Measurements from ENCODE around the gene SIX3.

The SIX3 gene

GRCh38 chr2:44941551-44942234 is at the start of gene SIX3:
Gene SIX3, plus strand, starts transcription at chr2:44941702. Its CDS starts 403 bp downstream, at chr2:44942105.
- DNase-seq (ENCODE audit: low read depth, low spot score) = no peak

DNA sequence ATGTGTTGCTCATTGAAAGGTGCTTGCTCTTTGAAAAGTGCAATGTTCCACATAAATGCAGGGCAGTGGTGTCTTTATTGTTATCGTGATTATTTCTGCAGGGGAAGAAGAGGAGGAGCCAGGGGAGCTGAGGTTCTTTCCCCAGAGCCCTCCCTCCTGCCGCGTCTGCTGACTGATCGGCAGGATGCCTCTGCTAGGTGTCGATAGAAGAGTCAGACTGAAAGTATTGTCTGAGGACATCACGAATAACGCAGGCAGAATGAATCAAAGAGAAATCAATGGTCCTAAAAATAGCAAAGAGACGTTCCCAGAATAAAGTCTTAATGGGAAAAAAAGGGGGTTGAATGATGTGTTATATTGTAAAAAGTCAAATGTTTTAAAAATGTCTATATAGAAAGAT is 47.4 kb upstream of the SIX3 start:
- no peak for DNase-seq (ENCODE audit: low read depth, low spot score)

DNA sequence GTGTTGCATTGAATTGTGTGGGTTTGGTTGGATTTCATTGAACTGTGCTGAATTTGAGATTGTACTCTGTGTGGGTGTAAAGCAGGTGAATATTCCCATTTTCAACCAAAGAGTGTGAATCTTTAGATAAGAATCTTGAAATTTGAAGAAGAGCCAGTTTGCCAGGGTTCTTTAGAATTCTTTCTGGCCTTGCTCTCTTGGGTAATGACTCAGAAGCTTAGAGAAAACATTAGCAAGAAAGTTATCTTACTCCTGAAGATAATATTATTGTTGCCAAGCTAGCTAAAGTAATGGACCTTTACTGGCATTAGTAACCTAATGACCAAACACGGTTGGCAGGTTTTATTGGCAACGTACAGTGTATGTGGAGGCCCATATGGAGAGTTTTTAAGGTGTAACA is 46.4 kb upstream of the SIX3 start:
- no peak for DNase-seq (ENCODE audit: low read depth, low spot score)

GRCh38 chr2:44897406-44897805 is 44.1 kb upstream of the SIX3 start:
- DNase-seq (ENCODE audit: low read depth, low spot score) = no peak

DNA sequence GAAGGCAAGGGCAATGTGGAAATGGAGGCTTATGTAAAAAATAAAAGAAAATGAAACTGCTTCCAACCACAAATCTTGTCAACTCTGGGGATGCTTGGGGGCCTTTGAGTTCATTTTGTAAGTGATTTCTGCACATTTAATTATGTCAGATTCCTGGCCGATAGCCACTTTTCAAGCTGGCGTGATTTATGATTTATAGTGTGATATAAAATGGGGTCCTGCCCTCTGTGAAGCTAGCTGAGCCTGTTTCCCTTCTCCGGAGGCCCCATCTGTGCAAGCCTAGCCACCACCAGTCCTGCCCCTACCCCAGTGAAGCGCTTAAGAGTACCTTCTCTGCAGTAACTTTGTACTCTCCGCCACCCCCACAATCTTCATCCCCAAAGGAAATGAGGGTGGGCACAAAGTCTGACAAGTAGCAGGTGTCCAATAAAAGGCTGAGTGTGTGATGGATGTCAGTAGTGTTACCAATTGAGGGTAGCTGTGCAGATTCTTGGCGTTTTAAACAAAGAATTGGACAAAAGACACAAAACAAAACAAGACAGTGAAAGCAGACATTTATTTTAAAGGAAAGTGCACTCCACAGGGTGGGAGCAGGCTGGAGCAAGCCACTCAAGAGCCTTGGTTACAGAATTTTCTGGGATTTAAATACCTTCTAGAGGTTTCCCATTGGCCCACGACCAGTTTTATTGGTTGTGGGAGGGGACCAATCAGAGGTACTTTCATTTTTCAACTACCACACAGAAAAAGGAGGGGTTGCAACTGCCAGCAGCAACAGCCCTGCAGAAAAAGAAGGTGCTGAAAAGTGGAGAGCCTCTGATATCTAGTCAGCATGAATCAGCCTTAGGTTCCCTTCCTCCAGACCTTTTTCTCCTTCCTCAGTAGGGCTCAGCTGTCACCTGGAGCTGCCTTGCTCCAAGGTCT is 39.0 kb upstream of the SIX3 start:
- DNase-seq (ENCODE audit: low read depth, low spot score) = no peak

DNA sequence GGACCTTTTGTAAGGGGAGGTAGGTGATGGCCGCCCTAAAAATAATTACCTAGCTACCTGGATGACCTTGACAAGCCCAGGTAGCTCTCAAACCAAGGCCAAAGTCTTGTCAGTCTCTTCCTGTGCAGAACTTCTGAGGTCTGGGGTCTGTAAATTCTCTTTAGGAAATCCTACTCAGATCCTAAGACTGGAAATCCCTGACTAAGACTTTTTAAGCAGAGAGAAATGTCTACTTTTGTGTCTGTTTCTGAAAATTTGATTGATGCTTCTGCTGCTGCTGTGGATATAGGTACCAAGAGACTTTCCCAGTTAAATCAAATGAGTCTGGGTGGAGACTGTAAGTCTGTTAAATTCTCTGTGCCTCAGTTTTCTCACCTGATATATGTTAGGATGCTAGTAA is 36.9 kb upstream of the SIX3 start:
- no peak for DNase-seq (ENCODE audit: low read depth, low spot score)

- DNase-seq (ENCODE audit: low read depth, low spot score) = no peak
Measured at GRCh38 chr2:44906972-44907371, 34.5 kb upstream of the SIX3 start.

GRCh38 chr2:44909831-44910230 is 31.7 kb upstream of the SIX3 start:
- no peak for DNase-seq (ENCODE audit: low read depth, low spot score)

DNA sequence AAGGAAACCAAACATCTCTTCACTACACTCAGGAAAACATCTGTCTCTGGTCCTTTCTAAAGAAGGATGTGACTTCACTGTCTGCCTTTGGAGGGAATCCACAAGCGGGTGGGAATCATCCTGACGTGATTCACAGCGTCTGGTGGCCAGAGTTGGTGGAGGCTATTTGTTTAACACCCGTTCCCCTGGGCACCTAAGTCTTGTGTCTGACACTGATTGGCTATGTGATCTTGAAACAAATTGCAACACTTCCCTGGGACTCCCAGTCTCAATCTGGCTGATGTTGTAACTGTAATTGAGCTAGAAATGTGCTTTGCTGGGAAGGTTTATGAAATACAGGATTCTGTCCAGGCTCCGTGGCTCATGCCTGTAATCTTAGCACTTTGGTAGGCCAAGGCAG is 28.8 kb upstream of the SIX3 start:
- no peak for DNase-seq (ENCODE audit: low read depth, low spot score)

GRCh38 chr2:44916291-44916690 is 25.2 kb upstream of the SIX3 start:
- no peak for DNase-seq (ENCODE audit: low read depth, low spot score)

DNA sequence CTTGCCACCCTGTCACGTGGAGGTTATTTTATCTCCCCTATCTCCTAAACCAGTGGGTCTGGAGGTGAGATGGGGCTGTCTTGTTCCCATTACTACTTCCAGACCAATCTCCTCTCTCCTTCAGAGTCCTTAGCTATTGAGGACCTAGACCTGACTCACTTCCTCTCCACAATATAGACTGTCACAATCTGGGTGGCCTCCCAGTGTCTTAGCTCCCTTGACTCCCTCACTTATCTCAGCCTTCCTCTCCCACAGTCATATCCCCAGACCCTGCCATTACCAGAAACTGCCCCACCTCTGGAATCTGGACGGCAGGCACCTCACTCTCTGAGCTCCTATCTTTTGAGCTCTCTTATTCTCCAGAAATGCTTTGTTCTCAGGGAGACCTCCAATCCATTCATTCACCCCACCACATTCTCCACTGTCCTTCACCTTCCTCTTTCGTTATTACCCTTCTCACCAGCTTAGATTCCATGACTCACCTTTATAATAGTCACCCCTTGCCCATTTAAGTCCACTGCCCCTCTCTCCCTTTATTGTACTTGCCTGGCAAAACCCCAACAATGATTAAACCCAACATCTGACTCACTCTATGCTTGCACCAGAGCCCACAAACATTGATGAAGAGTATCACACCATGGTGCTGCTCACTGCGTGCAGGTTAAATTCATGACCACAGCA is 23.3 kb upstream of the SIX3 start:
- DNase-seq (ENCODE audit: low read depth, low spot score) = no peak

DNA sequence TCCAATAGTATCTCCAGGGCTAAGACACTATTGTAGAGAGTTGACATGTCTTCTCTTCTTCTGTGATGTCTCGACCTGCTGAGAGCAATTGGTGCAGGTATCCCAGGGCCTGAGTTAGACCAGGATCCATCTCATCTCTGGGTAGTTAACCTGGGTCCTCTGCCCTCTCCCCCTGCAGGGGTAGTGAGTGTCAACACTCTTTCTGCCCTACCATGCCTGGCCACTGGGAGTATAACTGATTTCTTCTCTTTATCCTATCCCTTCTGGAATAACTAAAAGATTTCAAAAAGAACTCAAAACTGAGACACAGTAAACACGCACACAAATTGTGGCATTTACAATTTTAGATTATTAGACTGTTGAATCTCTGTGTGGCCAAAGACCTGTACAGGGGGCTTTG is 20.8 kb upstream of the SIX3 start:
- no peak for DNase-seq (ENCODE audit: low read depth, low spot score)

- no peak for DNase-seq (ENCODE audit: low read depth, low spot score)
Measured at GRCh38 chr2:44922776-44923175, 18.7 kb upstream of the SIX3 start.

- no peak for DNase-seq (ENCODE audit: low read depth, low spot score)
Measured at GRCh38 chr2:44925561-44926136, 15.9 kb upstream of the SIX3 start.

DNA sequence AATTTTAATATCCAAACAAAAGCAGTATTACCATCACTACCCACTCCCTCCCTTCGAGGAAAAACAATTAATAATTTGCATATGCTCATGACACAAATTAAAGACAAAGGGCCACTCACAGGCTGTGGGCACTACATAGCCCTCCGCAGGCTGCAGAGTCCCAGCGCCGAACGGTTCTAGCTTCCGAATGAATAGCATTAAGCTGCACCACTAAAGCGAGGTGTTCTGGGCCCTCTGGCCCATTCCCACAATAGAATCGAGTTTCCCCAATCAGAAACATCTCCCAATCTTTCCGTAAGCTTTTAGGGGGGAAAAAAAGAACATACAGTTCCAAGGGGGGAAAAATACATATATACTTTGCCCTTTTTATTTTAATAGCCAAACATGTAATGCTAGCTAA is 14.5 kb upstream of the SIX3 start:
- DNase-seq (ENCODE audit: low read depth, low spot score) = no peak

GRCh38 chr2:44927985-44928482 is 13.5 kb upstream of the SIX3 start:
- no peak for DNase-seq (ENCODE audit: low read depth, low spot score)

GRCh38 chr2:44928483-44929158 is 12.9 kb upstream of the SIX3 start:
- DNase-seq (ENCODE audit: low read depth, low spot score) = no peak

- no peak for DNase-seq (ENCODE audit: low read depth, low spot score)
Measured at GRCh38 chr2:44929159-44929734, 12.3 kb upstream of the SIX3 start.

- DNase-seq (ENCODE audit: low read depth, low spot score) = no peak
Measured at GRCh38 chr2:44929735-44930273, 11.7 kb upstream of the SIX3 start.

DNA sequence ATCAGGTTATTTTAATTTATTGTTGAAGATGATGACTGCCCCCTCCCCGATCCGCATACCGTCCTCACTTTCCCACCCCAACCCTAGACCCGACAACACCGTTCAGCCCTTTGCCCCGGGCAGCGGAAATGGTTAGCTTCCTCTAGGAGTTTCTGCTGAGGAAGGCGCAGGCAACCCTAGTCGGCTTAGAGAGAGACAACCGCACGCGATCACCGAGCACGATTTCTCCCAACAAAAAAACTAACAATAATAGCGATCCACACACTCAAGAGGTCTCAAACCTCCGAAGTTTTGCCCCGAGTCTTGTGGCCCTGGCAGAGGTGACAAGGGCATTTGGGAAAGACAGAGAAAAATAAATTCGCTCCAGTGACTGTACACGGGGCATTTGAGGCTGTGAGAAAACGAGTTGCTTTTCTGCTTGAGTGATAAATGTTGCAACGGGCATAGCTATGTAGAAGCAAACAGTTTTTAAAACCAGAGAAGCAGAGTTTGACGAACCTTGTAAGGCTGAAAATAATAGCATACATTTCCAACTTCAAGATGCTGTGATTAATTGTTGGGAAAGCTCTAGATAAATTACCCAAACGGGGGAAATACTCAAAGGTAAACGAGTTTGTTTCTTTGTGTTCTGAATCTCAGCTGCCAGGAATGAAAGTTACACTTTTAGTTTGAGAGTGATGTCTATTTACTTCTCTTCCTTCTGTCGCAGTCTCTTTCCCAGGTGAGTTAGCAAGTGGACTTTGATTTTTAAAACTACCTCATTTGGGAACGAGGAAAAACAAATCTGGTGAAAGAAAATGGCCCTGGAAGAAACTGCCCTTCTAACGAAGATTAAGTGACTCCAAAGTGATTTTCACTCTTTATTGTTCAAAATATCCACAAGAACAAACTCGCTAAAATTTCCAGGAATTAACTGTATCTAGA is 11.0 kb upstream of the SIX3 start:
- DNase-seq (ENCODE audit: low read depth, low spot score) = no peak
